NB4 (cell line): ENCODE data around the gene DYSF.

Source experiments
- DNase-seq: peaks from one replicate; pipeline ENCODE4 v3.0.0; 2010; ENCODE audit warnings: low read depth
- H3K4me3 ChIP-seq: one replicate; pipeline ENCODE4 v1.5.1; 2011; ENCODE audit warnings: mild to moderate bottlenecking, low read depth, low read length, moderate library complexity
- MYC ChIP-seq: IDR thresholded peaks from 2 replicates; pipeline ENCODE4 v1.6.1; 2011; ENCODE audit warnings: low read depth, low read length
- POLR2A ChIP-seq: IDR thresholded peaks from 2 replicates; pipeline ENCODE4 v1.6.1; 2011; ENCODE audit warnings: mild to moderate bottlenecking; ENCODE audit not compliant: insufficient read length; ENCODE audit errors: extremely low read depth
- TF ChIP-seq, protein P1 (sequence below): IDR thresholded peaks from 2 replicates; pipeline ENCODE4 v1.6.1; 2011; ENCODE audit warnings: low read depth, low read length
- TF ChIP-seq, protein P2 (sequence below): IDR thresholded peaks from one replicate; pipeline ENCODE4 v1.5.1; 2012; ENCODE audit warnings: low read depth, low read length

The DYSF gene

DNA sequence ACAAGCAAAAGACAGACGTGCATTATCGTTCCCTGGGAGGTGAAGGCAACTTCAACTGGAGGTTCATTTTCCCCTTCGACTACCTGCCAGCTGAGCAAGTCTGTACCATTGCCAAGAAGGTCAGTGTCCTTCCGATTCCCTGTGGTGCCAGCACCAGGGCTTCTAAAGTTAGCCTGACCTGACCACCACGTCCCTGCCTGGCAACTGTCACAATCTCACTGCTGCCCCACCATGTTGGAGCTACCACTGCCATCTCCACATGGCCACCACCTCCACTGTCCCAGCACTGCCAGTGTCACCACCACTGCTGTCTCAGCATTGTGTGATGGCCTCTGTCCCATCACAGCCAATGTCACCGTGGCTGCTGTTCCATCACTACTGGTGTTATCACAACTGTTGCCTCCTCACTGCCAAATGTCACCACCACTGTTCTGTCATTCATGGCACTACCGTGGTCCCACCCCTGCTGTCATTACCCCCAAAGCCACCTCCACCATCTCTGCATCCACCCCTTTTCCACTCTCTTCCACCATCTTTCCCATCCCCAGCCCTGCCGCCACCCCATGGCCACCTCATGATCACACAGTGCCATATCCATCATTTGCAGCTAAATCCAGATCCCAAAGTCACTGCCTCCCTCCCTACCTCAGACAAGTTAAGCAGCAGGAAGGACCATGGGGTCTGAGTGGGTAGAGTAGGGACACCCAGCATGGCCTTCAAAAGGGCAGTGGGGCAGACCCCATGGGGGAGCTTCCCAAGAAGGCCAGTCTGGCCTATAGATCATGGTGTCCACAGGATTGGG is 216.5 kb downstream of the DYSF start:
- no peak for DNase-seq
- no peak overlapping the region for H3K4me3 ChIP-seq
- TF ChIP-seq POLR2A (no peak), MYC (no peak)
- TF ChIP-seq, protein P1, sequence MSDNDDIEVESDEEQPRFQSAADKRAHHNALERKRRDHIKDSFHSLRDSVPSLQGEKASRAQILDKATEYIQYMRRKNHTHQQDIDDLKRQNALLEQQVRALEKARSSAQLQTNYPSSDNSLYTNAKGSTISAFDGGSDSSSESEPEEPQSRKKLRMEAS, result no peak
- TF ChIP-seq, protein P2, sequence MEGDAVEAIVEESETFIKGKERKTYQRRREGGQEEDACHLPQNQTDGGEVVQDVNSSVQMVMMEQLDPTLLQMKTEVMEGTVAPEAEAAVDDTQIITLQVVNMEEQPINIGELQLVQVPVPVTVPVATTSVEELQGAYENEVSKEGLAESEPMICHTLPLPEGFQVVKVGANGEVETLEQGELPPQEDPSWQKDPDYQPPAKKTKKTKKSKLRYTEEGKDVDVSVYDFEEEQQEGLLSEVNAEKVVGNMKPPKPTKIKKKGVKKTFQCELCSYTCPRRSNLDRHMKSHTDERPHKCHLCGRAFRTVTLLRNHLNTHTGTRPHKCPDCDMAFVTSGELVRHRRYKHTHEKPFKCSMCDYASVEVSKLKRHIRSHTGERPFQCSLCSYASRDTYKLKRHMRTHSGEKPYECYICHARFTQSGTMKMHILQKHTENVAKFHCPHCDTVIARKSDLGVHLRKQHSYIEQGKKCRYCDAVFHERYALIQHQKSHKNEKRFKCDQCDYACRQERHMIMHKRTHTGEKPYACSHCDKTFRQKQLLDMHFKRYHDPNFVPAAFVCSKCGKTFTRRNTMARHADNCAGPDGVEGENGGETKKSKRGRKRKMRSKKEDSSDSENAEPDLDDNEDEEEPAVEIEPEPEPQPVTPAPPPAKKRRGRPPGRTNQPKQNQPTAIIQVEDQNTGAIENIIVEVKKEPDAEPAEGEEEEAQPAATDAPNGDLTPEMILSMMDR, result no peak

DNA sequence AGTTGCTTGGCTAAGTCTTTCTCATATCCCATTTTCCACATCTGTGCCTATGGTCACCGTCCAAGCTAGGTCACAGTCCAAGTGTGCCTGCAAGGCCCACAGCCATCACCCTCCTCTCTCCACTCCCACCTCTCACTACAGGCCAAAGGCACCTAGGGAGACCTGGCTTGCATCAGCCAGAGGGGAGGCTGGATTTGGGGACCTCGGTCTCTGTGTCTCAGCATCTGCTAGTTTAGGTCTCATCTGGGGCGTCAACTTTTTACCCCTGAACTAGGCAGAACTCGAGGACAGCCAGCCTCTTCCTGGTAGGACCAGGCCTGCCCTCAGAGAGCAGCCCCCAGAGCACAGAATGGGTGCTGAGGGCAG is 217.1 kb downstream of the DYSF start:
- TF ChIP-seq, protein P1, result no peak
- TF ChIP-seq, protein P2, result no peak
- TF ChIP-seq POLR2A, result no peak
- no peak for TF ChIP-seq MYC
- no peak for DNase-seq
- no peak overlapping the region for H3K4me3 ChIP-seq

DNA sequence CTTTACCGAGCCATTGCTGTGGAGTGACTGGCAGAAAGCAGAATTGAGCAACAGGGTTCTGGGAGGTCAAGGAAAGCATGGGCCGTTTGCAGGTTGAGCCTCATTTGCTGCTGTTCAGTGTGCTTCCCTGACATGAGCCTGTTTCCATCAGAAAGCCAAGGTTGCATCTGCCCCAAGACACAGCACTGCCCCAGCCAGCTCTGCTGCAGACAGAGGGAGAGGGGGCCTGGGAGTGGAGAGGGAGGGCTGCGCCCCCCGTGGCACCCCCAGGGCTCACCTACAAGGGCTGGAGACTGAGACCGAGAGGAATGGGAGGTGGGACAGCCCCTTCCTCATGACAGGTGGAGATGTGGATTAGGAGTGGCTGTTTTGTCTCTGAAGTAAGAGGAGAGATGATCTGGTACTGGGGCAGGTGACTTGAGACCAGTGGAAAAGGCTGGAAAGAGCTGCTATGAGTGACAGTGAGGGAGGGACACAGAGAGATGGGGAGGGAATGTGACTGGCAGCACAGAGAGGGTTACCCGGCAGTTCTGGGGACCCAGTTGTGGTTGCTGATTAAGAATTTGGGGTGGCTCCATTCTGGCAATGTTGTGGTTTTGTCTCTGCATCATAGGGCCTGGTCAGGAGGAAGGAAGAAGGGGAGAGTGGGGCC is 218.0 kb downstream of the DYSF start:
- TF ChIP-seq, protein P2, result no peak
- TF ChIP-seq MYC (no peak), POLR2A (no peak)
- TF ChIP-seq, protein P1, result no peak
- no peak for DNase-seq
- H3K4me3 ChIP-seq, result no peak overlapping the region

DNA sequence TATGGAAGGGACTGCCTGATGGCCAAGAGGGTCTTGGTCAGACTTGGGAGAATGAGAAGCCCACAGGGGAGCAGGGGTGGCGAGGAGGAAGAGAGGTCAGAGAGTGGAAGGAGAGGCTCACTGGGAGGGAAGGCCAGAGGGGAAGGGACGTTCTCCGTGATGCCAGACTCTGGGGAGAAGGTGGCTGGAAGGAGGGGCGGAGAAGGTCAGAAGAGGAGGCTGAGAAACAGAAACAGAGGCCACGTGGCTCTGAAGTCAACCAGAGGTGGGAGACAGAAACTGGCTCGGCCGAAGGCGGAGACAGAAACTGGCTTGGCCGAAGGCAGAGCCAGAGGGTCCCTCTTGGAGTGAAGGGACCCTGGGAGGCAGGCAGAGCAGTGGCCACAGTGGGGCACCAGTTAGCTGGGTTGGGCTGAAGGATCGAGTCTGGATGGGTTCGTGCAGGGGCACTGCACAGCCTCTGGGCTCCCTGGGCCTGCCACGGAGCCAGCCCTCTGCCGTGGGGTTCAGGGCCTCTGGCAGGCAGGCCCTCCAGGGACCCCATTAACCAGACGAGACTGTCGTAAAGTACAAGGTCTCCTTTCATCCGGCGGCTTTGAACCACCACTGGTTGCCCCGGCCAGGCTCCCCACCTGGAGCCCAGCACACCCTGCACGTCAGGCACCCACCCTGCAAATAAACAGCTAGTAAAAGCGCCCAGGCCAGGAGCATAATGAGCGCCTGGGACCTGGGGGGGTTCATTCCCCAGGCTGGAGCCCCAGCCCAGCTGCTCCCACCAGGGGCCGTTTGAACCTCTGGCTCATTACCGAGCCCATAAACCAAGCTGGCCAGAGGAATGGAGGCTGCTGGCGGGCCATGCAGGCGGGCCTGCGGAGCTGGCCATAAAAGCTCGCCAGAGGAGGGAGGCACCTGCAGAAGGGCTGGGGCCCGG is 218.8 kb downstream of the DYSF start:
- DNase-seq, result peak; percentile 16

DNA sequence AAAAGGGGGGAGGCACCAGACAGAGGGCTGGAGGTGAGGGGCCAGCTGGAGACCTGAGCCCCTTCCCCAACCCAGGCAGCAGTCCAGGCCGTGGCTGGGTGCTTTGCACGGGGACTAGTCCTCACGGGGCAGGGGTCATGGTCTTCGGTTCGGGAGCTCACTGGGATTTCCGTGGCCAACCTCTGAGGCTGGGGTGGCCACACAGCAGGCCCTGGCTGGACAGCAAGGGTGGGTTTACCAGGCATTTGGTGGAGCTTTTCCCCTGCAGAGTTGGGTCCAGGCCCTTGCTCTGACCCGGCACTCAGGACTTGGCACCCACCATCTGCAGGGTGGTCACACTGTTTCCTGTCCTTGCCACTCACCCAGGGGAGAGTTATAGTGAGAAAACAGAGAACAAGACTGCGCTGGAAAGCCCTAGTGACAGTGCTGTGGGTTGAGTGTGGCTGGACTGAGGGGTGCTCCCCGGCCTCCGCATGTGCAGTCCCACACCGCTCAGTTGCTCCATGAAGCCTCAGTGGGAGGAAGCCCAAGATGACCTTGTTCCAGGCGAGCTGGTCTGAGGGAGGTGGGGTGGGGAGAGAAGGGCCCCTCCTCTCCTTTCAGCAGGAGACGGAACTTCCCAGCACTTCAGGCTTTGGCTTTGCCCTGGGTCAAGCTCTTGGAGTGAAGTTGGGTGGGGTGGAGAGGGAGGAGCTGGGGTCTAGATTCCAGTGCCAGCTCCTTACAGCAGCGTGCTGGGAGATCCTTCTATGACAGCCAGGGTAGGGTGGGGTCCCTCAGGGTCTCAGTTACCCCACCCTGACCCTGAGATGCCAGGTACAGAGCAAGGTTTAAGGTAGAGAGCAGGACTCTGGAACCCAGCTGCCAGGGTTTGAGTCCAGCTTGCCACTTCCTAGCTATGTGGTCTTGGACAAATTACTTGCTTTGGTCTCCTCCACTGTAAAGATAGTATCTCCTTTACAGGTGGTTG is 219.8 kb downstream of the DYSF start:
- H3K4me3 ChIP-seq, result no peak overlapping the region
- no peak for DNase-seq
- TF ChIP-seq POLR2A, result no peak
- no peak for TF ChIP-seq MYC
- TF ChIP-seq, protein P1, result no peak
- TF ChIP-seq, protein P2, result no peak

More for the DNA sequence above, 218.8 kb downstream of the DYSF start:
- H3K4me3 ChIP-seq, result no peak overlapping the region
- no peak for TF ChIP-seq POLR2A
